Measurements from ENCODE around the gene CES2. TPM values are rescaled to one million over a fixed set of nuclear protein-coding genes. Genes with fewer than 3 reads are reported as not detected.

The CES2 gene
- total and polyA plus RNA-seq, 2 of the 8 experiments (the other 6 are each of a cell fraction or from before 2014, with no cell fraction given), result 8.6 to 14.7 TPM

- Histone ChIP-seq H3K79me1 (ENCODE audit: low read depth, low read length) (no peaks in the 10 kb centered on the region), H2BK20ac (ENCODE audit: low read length) (no peak overlapping the region), H2BK15ac (ENCODE audit: low read length) (no peak overlapping the region), H3K36me3 (ENCODE audit: control insufficient read depth in 2 of 4, insufficient read depth in 4 of 4, low read length in 3 of 4) (no peaks in the 10 kb centered on the region), H3K56ac (replicated peaks; ENCODE audit: insufficient read length, low read depth, low read length) (no peak overlapping the region), H3K4me3 (ENCODE audit: extremely low read depth in 1 of 4, insufficient read depth in 2 of 4, low read depth in 3 of 4, low read length in 4 of 4) (no peak overlapping the region), H3K14ac (ENCODE audit: insufficient read length) (no peak overlapping the region), H3K9me3 (ENCODE audit: insufficient read depth in 2 of 2, low read depth in 1 of 2, low read length in 1 of 2) (no peaks in the 10 kb centered on the region), H3K9ac (replicated peaks in 1 of 4; ENCODE audit: extremely low read depth in 1 of 4, low read depth in 3 of 4, low read length in 3 of 4) (no peak overlapping the region), H3K4ac (replicated peaks; ENCODE audit: insufficient read length, low read depth, low read length) (no peak overlapping the region), H2AK5ac (ENCODE audit: low read depth, low read length) (no peak overlapping the region), H3K79me2 (ENCODE audit: control insufficient read depth in 1 of 2, insufficient read depth in 2 of 2, low read length in 2 of 2) (no peaks in the 10 kb centered on the region), H3K27me3 (replicated peaks in 1 of 4; ENCODE audit: control insufficient read depth in 3 of 4, extremely low read depth in 1 of 4, insufficient read depth in 3 of 4, low read length in 3 of 4) (peaks cover 10 to 34% (median 32%) of the 10 kb centered on the region in 4 experiments), H2AFZ (ENCODE audit: low read length) (no peak overlapping the region), H4K5ac (ENCODE audit: insufficient read length, low read depth, low read length) (no peak overlapping the region), H3K4me2 (ENCODE audit: insufficient read depth in 1 of 2, low read depth in 2 of 2, low read length in 2 of 2) (no peak overlapping the region; a peak in 1 of 4 replicates), H2BK5ac (ENCODE audit: low read depth, low read length) (no peak overlapping the region), H3K27ac (ENCODE audit: low read depth, low read length) (no peak overlapping the region), H4K8ac (ENCODE audit: extremely low read depth, insufficient read depth, low read length) (no peak overlapping the region), H3K18ac (ENCODE audit: extremely low read depth, low read length) (no peak overlapping the region), H3K4me1 (replicated peaks in 1 of 4; ENCODE audit: control insufficient read depth in 3 of 4, insufficient read depth in 4 of 4, low read length in 3 of 4) (peaks cover 0 to 5% (median 1%) of the 10 kb centered on the region in 4 experiments; a peak in 2 of 7 replicates), H3K23ac (ENCODE audit: insufficient read length) (no peak overlapping the region), H2BK120ac (replicated peaks; ENCODE audit: low read depth, low read length) (no peak overlapping the region), H2BK12ac (ENCODE audit: low read depth, low read length) (no peak overlapping the region), H4K91ac (replicated peaks; ENCODE audit: insufficient read length, low read length) (no peak overlapping the region), H3K23me2 (ENCODE audit: low read depth, low read length) (peaks cover 2% of the 10 kb centered on the region; the same call in 1 of the 2 replicates), H4K20me1 (replicated peaks in 1 of 2; ENCODE audit: control insufficient read depth in 1 of 2, insufficient read depth in 2 of 2, low read length in 2 of 2) (peaks cover 0 to 1% of the 10 kb centered on the region in 2 experiments)
- ChIA-PET POLR2A (ENCODE audit: partially characterized antibody) (interaction anchor here (0.9 kb wide), 1 partner anchor 208 kb away, joined by 4 read pairs; no protein-coding TSS in a partner anchor), CTCF (ENCODE audit: partially characterized antibody) (interaction anchor here (1.3 to 3.3 kb wide), 4 partner anchors 9 to 54 kb away, joined by 3 to 14 read pairs (median 5); no protein-coding TSS in a partner anchor)
- DNase-seq (ENCODE audit: low read depth in 1 of 2, low spot score in 2 of 2), result no peak
- FAIRE-seq, result no peak
- 81% methylated on average over 6 of the region's 6 CpGs; no CpG with 5 or more reads in 1 of the 2 experiments for WGBS, 2 experiments (ENCODE audit: extremely low coverage in 1 of 2, insufficient coverage in 1 of 2, insufficient read length in 1 of 2, insufficient replicate concordance in 2 of 2, low coverage in 1 of 2, low lambda C conversion rate in 2 of 2, missing lambda C conversion rate in 1 of 2)
- TF ChIP-seq CBX8 (IDR thresholded peaks at IDR 0.05; ENCODE audit: borderline replicate concordance, low read depth, low read length), result no peak
- TF ChIP-seq ATF3 (IDR thresholded peaks at IDR 0.05; ENCODE audit: insufficient read depth, low read depth, low read length), result no peak
- TF ChIP-seq SUZ12 (IDR thresholded peaks at IDR 0.05; ENCODE audit: low read length), result no peak
- no peak for TF ChIP-seq CREB1 (IDR thresholded peaks at IDR 0.05)
- TF ChIP-seq SIN3A (conservative IDR thresholded peaks at IDR 0.05 in 1 of 2, IDR thresholded peaks at IDR 0.05 in 1 of 2; ENCODE audit: low read depth in 1 of 2, low read length in 2 of 2), result no peak
- TF ChIP-seq KDM4A (IDR thresholded peaks at IDR 0.05; ENCODE audit: low read depth, low read length, severe bottlenecking), result no peak
- TF ChIP-seq MAX (IDR thresholded peaks at IDR 0.05), result no peak
- TF ChIP-seq CTBP2 (IDR thresholded peaks at IDR 0.05; ENCODE audit: borderline replicate concordance, insufficient read depth, insufficient read length, low read length), result no peak
- TF ChIP-seq RBBP5 (IDR thresholded peaks at IDR 0.05; ENCODE audit: borderline replicate concordance, low read depth, low read length), result no peak
- TF ChIP-seq EGR1 (IDR thresholded peaks at IDR 0.05; ENCODE audit: borderline replicate concordance, low read depth, low read length), result no peak
- no peak for TF ChIP-seq PHF8 (conservative IDR thresholded peaks at IDR 0.05; ENCODE audit: low read depth, low read length)
- no peak for TF ChIP-seq ZNF274 (IDR thresholded peaks at IDR 0.05; ENCODE audit: borderline replicate concordance, extremely low read depth, low read length)
Measured at GRCh38 chr16:66949472-66949871, 14.2 kb downstream of the CES2 start.

Measured in H1 (cell line).